Body of pancreas (tissue), 4 donors: ENCODE data around the gene ITGA1.
"Not testable (repeated sequence)": the region's sequence is repeated elsewhere in the genome, so short reads cannot be mapped to it uniquely, and the experiment has no call there.

Experiments
- POLR2A ChIP-seq, 3 donors: fragments of 450-650 bp; IDR thresholded peaks; one replicate each; pipeline ENCODE4 v1.6.1; 2016; ENCODE audit warnings: antibody characterized with exemption in 3 of 3, mild to moderate bottlenecking in 2 of 3
- TF ChIP-seq, protein P1 (sequence below), 7 experiments: fragments of 450-650 bp in 4 of 7; fragments of 200-600 bp in 3 of 7; sonication (generic) in 3 of 7; IDR thresholded peaks; one replicate each; pipeline ENCODE4 v1.5.1; 2016 to 2019; ENCODE audit warnings: antibody characterized with exemption in 7 of 7

DNA sequence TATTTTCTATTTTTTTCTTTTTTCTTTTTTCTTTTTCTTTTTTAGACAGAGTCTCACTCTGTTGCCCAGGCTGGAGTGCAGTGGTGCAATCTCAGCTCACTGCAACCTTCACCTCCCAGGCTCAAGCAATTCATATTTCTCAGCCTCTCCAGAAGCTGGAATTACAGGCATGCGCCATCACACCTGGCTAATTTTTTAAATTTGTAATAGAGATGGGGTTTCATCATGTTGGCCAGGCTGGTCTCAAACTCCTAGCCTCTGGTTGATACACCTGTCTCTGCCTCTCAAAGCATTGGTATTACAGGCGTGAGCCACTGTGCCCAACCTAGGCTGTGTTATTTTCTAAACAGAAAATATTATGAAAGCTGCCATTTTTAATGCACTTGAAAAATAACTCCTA, 78.3 kb downstream of the ITGA1 start:
- TF ChIP-seq, protein P1, sequence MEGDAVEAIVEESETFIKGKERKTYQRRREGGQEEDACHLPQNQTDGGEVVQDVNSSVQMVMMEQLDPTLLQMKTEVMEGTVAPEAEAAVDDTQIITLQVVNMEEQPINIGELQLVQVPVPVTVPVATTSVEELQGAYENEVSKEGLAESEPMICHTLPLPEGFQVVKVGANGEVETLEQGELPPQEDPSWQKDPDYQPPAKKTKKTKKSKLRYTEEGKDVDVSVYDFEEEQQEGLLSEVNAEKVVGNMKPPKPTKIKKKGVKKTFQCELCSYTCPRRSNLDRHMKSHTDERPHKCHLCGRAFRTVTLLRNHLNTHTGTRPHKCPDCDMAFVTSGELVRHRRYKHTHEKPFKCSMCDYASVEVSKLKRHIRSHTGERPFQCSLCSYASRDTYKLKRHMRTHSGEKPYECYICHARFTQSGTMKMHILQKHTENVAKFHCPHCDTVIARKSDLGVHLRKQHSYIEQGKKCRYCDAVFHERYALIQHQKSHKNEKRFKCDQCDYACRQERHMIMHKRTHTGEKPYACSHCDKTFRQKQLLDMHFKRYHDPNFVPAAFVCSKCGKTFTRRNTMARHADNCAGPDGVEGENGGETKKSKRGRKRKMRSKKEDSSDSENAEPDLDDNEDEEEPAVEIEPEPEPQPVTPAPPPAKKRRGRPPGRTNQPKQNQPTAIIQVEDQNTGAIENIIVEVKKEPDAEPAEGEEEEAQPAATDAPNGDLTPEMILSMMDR (IDR thresholded peaks at IDR 0.05), result not testable (repeated sequence)
- not testable (repeated sequence) for TF ChIP-seq POLR2A (IDR thresholded peaks at IDR 0.05)
